C4-2B (cell line): ENCODE results near the gene ESR2.

Source experiments
- CTCF ChIP-seq: fragments of 450-650 bp; conservative IDR thresholded peaks from 2 replicates; pipeline ENCODE4 v1.5.1; 2017; ENCODE audit warnings: mild to moderate bottlenecking
- ZFX ChIP-seq: fragments of 450-650 bp; IDR thresholded peaks from 2 replicates; pipeline ENCODE4 v1.6.1; 2017

- TF ChIP-seq CTCF (no peak), ZFX (peak; percentile 64)
Measured at GRCh38 chr14:64338616-64339316, 44.6 kb upstream of the ESR2 start.
